H1 (cell line): ENCODE results near the gene PTCH1. TPM values are rescaled to one million over a fixed set of nuclear protein-coding genes. Genes with fewer than 3 reads are reported as not detected.

Source experiments
- EZH2 ChIP-seq: fragments of 200-600 bp; sonication (generic); IDR thresholded peaks from 2 replicates; pipeline ENCODE4 v1.7.1; 2012; ENCODE audit warnings: low read depth, mild to moderate bottlenecking, moderate library complexity, low read length, inconsistent platforms; ENCODE audit not compliant: severe bottlenecking
- GABPA ChIP-seq: IDR thresholded peaks from 2 replicates; pipeline ENCODE4 v1.6.1; 2011; ENCODE audit warnings: mild to moderate bottlenecking, low read length, moderate library complexity, borderline replicate concordance; ENCODE audit not compliant: insufficient read depth
- SP4 ChIP-seq: IDR thresholded peaks from 2 replicates; pipeline ENCODE4 v1.6.1; 2012; ENCODE audit warnings: low read length, inconsistent platforms
- polyA plus RNA-seq, 7 experiments: library from polyadenylated mRNA; depleted of rRNA in 3 of 7; stranded (reverse) in 5 of 7; unstranded in 2 of 7; fragments of >200 nt in 5 of 7; fragments of 200-250 nt in 2 of 7; gene quantifications; 1 replicate in 5 of 7; 2 replicates in 1 of 7; 4 replicates in 1 of 7; pipeline versions ENCODE4 v1.2.1 to v1.2.3, GENCODE V29; 2011 to 2013; ENCODE audit warnings: missing spikeins in 2 of 7, mixed read lengths in 2 of 7
- total RNA-seq: library from RNA; stranded (reverse); fragmentation: NEBNext Ultra II Directional; extraction: Animal tissue kit (Norgen Biotek cat#: 25700); gene quantifications from 2 replicates; pipeline ENCODE4 v1.2.1, GENCODE V29; 2021
- TF ChIP-seq, protein P1 (sequence below): fragments of 300-600 bp; sonication (generic); IDR thresholded peaks from 2 replicates; pipeline ENCODE4 v1.7.1; 2012; ENCODE audit warnings: low read length, moderate library complexity, mild to moderate bottlenecking, inconsistent platforms; ENCODE audit not compliant: insufficient replicate concordance

PTCH1 gene
- total and polyA plus RNA-seq, 2 of the 8 experiments (the other 6 are each of a cell fraction or from before 2014, with no cell fraction given) = 6.4 to 34.1 TPM

DNA sequence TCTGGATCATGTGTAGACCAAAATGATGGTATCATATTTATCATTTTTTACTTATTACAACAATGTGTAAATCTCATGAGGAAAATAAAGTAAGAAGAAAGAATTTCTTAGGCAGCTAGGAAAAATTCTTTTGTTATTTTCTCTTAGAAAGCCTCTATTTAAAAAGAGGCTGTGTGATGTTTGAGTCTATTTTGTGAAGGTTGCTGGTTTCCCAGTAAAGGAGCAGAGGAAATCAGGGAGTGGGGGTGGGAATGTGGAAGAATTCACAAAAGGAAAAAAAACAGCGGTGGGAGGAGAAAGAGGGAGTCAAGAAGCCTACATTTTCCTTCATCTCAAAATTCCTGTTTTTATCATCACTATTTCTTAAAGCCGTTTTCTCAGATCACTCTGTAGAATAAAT is 20.1 kb downstream of the PTCH1 start (continued):
- TF ChIP-seq GABPA (no peak), SP4 (no peak), EZH2 (no peak)
- TF ChIP-seq, protein P1, sequence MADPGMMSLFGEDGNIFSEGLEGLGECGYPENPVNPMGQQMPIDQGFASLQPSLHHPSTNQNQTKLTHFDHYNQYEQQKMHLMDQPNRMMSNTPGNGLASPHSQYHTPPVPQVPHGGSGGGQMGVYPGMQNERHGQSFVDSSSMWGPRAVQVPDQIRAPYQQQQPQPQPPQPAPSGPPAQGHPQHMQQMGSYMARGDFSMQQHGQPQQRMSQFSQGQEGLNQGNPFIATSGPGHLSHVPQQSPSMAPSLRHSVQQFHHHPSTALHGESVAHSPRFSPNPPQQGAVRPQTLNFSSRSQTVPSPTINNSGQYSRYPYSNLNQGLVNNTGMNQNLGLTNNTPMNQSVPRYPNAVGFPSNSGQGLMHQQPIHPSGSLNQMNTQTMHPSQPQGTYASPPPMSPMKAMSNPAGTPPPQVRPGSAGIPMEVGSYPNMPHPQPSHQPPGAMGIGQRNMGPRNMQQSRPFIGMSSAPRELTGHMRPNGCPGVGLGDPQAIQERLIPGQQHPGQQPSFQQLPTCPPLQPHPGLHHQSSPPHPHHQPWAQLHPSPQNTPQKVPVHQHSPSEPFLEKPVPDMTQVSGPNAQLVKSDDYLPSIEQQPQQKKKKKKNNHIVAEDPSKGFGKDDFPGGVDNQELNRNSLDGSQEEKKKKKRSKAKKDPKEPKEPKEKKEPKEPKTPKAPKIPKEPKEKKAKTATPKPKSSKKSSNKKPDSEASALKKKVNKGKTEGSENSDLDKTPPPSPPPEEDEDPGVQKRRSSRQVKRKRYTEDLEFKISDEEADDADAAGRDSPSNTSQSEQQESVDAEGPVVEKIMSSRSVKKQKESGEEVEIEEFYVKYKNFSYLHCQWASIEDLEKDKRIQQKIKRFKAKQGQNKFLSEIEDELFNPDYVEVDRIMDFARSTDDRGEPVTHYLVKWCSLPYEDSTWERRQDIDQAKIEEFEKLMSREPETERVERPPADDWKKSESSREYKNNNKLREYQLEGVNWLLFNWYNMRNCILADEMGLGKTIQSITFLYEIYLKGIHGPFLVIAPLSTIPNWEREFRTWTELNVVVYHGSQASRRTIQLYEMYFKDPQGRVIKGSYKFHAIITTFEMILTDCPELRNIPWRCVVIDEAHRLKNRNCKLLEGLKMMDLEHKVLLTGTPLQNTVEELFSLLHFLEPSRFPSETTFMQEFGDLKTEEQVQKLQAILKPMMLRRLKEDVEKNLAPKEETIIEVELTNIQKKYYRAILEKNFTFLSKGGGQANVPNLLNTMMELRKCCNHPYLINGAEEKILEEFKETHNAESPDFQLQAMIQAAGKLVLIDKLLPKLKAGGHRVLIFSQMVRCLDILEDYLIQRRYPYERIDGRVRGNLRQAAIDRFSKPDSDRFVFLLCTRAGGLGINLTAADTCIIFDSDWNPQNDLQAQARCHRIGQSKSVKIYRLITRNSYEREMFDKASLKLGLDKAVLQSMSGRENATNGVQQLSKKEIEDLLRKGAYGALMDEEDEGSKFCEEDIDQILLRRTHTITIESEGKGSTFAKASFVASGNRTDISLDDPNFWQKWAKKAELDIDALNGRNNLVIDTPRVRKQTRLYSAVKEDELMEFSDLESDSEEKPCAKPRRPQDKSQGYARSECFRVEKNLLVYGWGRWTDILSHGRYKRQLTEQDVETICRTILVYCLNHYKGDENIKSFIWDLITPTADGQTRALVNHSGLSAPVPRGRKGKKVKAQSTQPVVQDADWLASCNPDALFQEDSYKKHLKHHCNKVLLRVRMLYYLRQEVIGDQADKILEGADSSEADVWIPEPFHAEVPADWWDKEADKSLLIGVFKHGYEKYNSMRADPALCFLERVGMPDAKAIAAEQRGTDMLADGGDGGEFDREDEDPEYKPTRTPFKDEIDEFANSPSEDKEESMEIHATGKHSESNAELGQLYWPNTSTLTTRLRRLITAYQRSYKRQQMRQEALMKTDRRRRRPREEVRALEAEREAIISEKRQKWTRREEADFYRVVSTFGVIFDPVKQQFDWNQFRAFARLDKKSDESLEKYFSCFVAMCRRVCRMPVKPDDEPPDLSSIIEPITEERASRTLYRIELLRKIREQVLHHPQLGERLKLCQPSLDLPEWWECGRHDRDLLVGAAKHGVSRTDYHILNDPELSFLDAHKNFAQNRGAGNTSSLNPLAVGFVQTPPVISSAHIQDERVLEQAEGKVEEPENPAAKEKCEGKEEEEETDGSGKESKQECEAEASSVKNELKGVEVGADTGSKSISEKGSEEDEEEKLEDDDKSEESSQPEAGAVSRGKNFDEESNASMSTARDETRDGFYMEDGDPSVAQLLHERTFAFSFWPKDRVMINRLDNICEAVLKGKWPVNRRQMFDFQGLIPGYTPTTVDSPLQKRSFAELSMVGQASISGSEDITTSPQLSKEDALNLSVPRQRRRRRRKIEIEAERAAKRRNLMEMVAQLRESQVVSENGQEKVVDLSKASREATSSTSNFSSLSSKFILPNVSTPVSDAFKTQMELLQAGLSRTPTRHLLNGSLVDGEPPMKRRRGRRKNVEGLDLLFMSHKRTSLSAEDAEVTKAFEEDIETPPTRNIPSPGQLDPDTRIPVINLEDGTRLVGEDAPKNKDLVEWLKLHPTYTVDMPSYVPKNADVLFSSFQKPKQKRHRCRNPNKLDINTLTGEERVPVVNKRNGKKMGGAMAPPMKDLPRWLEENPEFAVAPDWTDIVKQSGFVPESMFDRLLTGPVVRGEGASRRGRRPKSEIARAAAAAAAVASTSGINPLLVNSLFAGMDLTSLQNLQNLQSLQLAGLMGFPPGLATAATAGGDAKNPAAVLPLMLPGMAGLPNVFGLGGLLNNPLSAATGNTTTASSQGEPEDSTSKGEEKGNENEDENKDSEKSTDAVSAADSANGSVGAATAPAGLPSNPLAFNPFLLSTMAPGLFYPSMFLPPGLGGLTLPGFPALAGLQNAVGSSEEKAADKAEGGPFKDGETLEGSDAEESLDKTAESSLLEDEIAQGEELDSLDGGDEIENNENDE = no peak
